ENCODE results near the gene FGF9. TPM values are rescaled to one million over a fixed set of nuclear protein-coding genes. Genes with fewer than 3 reads are reported as not detected.

The FGF9 gene
- total RNA-seq, 1 donor from 2014 or later = 12.3 TPM

GRCh38 chr13:21661097-21661909 lies 9.6 kb upstream of the FGF9 start:
- no peak for DNase-seq
- no peak for TF ChIP-seq CTCF (IDR thresholded peaks at IDR 0.05; ENCODE audit: borderline replicate concordance)
- no peak overlapping the region for H3K4me3 ChIP-seq
- H3K9me3 ChIP-seq (replicated peaks) = peaks cover 6% of the 10 kb centered on the region
- H3K27ac ChIP-seq (replicated peaks) = no peak overlapping the region
- H3K4me1 ChIP-seq = no peaks in the 10 kb centered on the region
- no peaks in the 10 kb centered on the region for H3K36me3 ChIP-seq
- intact Hi-C loops (cut with micrococcal nuclease) = no loop called here
- peaks cover 79% of the 10 kb centered on the region for H3K27me3 ChIP-seq (ENCODE audit: low read depth)

GRCh38 chr13:21663197-21663596 lies 7.7 kb upstream of the FGF9 start:
- DNase-seq = no peak
- Histone ChIP-seq H3K4me1 (no peaks in the 10 kb centered on the region), H3K4me3 (no peak overlapping the region), H3K27me3 (ENCODE audit: low read depth) (peaks cover 82% of the 10 kb centered on the region), H3K27ac (replicated peaks) (no peak overlapping the region), H3K9me3 (replicated peaks) (peaks cover 6% of the 10 kb centered on the region), H3K36me3 (no peaks in the 10 kb centered on the region)
- intact Hi-C loops (cut with micrococcal nuclease) = no loop called here
- TF ChIP-seq CTCF (IDR thresholded peaks at IDR 0.05; ENCODE audit: borderline replicate concordance) = no peak

GRCh38 chr13:21668732-21669275 lies 2.1 kb upstream of the FGF9 start:
- DNase-seq = no peak
- Histone ChIP-seq H3K4me1 (peaks cover 54% of the 10 kb centered on the region), H3K9me3 (replicated peaks) (no peaks in the 10 kb centered on the region), H3K36me3 (no peaks in the 10 kb centered on the region), H3K27me3 (ENCODE audit: low read depth) (peaks cover 78% of the 10 kb centered on the region), H3K27ac (replicated peaks) (no peak overlapping the region), H3K4me3 (peak overlapping the region; percentile 82)
- no peak for TF ChIP-seq CTCF (IDR thresholded peaks at IDR 0.05; ENCODE audit: borderline replicate concordance)
- intact Hi-C loops (cut with micrococcal nuclease) = no loop called here

GRCh38 chr13:21670006-21670882 lies 629 bp upstream of the FGF9 start:
- TF ChIP-seq CTCF (IDR thresholded peaks at IDR 0.05; ENCODE audit: borderline replicate concordance) = no peak
- Histone ChIP-seq H3K36me3 (no peaks in the 10 kb centered on the region), H3K4me3 (peak overlapping the region; percentile 82), H3K27me3 (ENCODE audit: low read depth) (peaks cover 77% of the 10 kb centered on the region), H3K4me1 (peaks cover 66% of the 10 kb centered on the region), H3K9me3 (replicated peaks) (no peaks in the 10 kb centered on the region), H3K27ac (replicated peaks) (peak overlapping the region; percentile 45)
- intact Hi-C loops (cut with micrococcal nuclease) = no loop called here
- peak; percentile 53 for DNase-seq

GRCh38 chr13:21671620-21672286 lies 880 bp downstream of the FGF9 start:
- TF ChIP-seq CTCF (IDR thresholded peaks at IDR 0.05; ENCODE audit: borderline replicate concordance) = no peak
- Histone ChIP-seq H3K27me3 (ENCODE audit: low read depth) (peaks cover 77% of the 10 kb centered on the region), H3K36me3 (no peaks in the 10 kb centered on the region), H3K4me3 (peak overlapping the region; percentile 82), H3K9me3 (replicated peaks) (no peaks in the 10 kb centered on the region), H3K4me1 (peaks cover 80% of the 10 kb centered on the region), H3K27ac (replicated peaks) (no peak overlapping the region)
- DNase-seq = no peak
- intact Hi-C loops (cut with micrococcal nuclease) = no loop called here

All from left ventricle myocardium inferior (tissue), 1 donor.